HepG2 (cell line): ENCODE results near the gene RBP4. TPM values are rescaled to one million over a fixed set of nuclear protein-coding genes. Genes with fewer than 3 reads are reported as not detected.

Experiments
- ADNP ChIP-seq: sonication (generic); formaldehyde crosslinking; IDR thresholded peaks from 2 replicates; pipeline ENCODE4 v1.4.0; 2020; ENCODE audit warnings: missing genetic modification reagents
- BHLHE40 ChIP-seq: IDR thresholded peaks from 2 replicates; pipeline ENCODE4 v1.6.1; 2011; ENCODE audit warnings: low read length, improper control_type of control experiment
- FOXK1 ChIP-seq: sonication (generic); formaldehyde crosslinking; IDR thresholded peaks from 2 replicates; pipeline ENCODE4 v1.4.0; 2020; ENCODE audit warnings: low read depth, missing genetic modification reagents, borderline replicate concordance
- FOXM1 ChIP-seq: sonication (generic); formaldehyde crosslinking; IDR thresholded peaks from 2 replicates; pipeline ENCODE4 v1.5.0; 2020; ENCODE audit warnings: missing genetic modification reagents
- HMGA1 ChIP-seq: sonication (generic); formaldehyde crosslinking; conservative IDR thresholded peaks from 2 replicates; pipeline ENCODE4 v1.4.0; 2020; ENCODE audit warnings: missing genetic modification reagents
- POLR2AphosphoS5 ChIP-seq: IDR thresholded peaks from 2 replicates; pipeline ENCODE4 v1.6.1; 2012; ENCODE audit warnings: low read depth, low read length
- RFX5 ChIP-seq: IDR thresholded peaks from 2 replicates; pipeline ENCODE4 v1.6.1; 2011; ENCODE audit warnings: low read depth, low read length, improper control_type of control experiment
- SRSF4 ChIP-seq: fragments of 200-400 bp; formaldehyde crosslinking; IDR thresholded peaks from one replicate; pipeline ENCODE4 v1.6.1; 2018; ENCODE audit warnings: mild to moderate bottlenecking, low read depth, low read length, moderate library complexity; ENCODE audit not compliant: poor library complexity, severe bottlenecking
- ZFP1 ChIP-seq: IDR thresholded peaks from 2 replicates; pipeline ENCODE4 v1.6.1; 2016
- ZNF383 ChIP-seq: sonication (generic); formaldehyde crosslinking; IDR thresholded peaks from 2 replicates; pipeline ENCODE4 v1.4.0; 2020; ENCODE audit warnings: missing genetic modification reagents, mild to moderate bottlenecking, borderline replicate concordance
- ZNF629 ChIP-seq: sonication (generic); formaldehyde crosslinking; conservative IDR thresholded peaks from 2 replicates; pipeline ENCODE4 v1.5.0; 2020; ENCODE audit warnings: missing genetic modification reagents
- polyA plus RNA-seq, 8 experiments: library from polyadenylated mRNA; depleted of rRNA in 3 of 8; stranded (reverse) in 7 of 8; unstranded in 1 of 8; fragments of >200 nt; fragmentation: Illumina TruSeq in 4 of 8; extraction: Trizol in 4 of 8; gene quantifications; 2 replicates each; pipeline versions ENCODE4 v1.2.1 to v1.2.3, GENCODE V29; 2011 to 2016; ENCODE audit warnings: low read depth in 4 of 8, missing spikeins in 1 of 8, mixed read lengths in 1 of 8; ENCODE audit not compliant: insufficient read depth in 1 of 8
- total RNA-seq, 5 experiments: library from RNA; depleted of rRNA; stranded (reverse); fragments of >200 nt; fragmentation: Illumina TruSeq; extraction: Trizol; gene quantifications; 2 replicates each; pipeline ENCODE4 v1.2.3, GENCODE V29; 2016; ENCODE audit warnings: low read depth in 1 of 5
- TF ChIP-seq, protein P1 (sequence below), 2 experiments: sonication (generic) in 1 of 2; formaldehyde crosslinking in 1 of 2; IDR thresholded peaks; 2 replicates each; pipeline versions ENCODE4 v1.5.1 to v1.6.1; 2011 to 2020; ENCODE audit warnings: borderline replicate concordance in 1 of 2, low read depth in 1 of 2, low read length in 1 of 2, mild to moderate bottlenecking in 1 of 2, missing genetic modification reagents in 1 of 2, moderate library complexity in 1 of 2
- TF ChIP-seq, protein P2 (sequence below): sonication (generic); formaldehyde crosslinking; conservative IDR thresholded peaks from 2 replicates; pipeline ENCODE4 v1.4.0; 2020; ENCODE audit warnings: missing genetic modification reagents
- TF ChIP-seq, protein P3 (sequence below): sonication (generic); formaldehyde crosslinking; IDR thresholded peaks from 2 replicates; pipeline ENCODE4 v1.4.0; 2020; ENCODE audit warnings: missing genetic modification reagents, borderline replicate concordance
- TF ChIP-seq, protein P4 (sequence below): IDR thresholded peaks from 2 replicates; pipeline ENCODE4 v1.6.1; 2018; ENCODE audit warnings: missing genetic modification reagents
- TF ChIP-seq, protein P5 (sequence below): IDR thresholded peaks from 2 replicates; pipeline ENCODE4 v1.6.1; 2016; ENCODE audit warnings: low read depth, borderline replicate concordance
- TF ChIP-seq, protein P6 (sequence below): sonication (generic); formaldehyde crosslinking; IDR thresholded peaks from 2 replicates; pipeline ENCODE4 v1.8.1; 2023; ENCODE audit warnings: missing genetic modification reagents, mild to moderate bottlenecking, borderline replicate concordance
- TF ChIP-seq, protein P7 (sequence below): sonication (generic); formaldehyde crosslinking; IDR thresholded peaks from 2 replicates; pipeline ENCODE4 v1.4.0; 2020; ENCODE audit warnings: low read depth, mild to moderate bottlenecking, missing genetic modification reagents

The RBP4 gene
- total and polyA plus RNA-seq, 2 of the 13 experiments (the other 11 are each of a cell fraction or from before 2014, with no cell fraction given) = 642 to 931 TPM

DNA sequence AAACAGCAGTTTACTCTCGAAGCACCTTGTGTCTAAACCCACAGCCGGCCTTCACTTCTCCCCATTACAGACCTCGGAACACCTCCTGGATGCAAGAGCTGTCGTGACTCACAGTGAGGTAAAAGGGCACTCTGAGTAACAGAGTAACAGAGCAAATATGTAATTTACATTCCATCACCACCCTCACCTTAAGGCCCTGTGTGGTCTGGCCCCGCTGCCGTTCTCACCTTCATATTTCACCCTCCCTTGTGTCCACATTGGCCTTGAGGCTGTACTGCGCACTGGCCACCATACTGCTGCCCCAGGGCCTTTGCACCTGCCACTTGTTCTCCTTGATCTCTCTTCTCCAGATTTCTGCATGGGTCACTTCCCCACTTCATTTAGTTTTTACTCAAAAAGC is 21.9 kb downstream of the RBP4 start (continued):
- TF ChIP-seq, protein P1, sequence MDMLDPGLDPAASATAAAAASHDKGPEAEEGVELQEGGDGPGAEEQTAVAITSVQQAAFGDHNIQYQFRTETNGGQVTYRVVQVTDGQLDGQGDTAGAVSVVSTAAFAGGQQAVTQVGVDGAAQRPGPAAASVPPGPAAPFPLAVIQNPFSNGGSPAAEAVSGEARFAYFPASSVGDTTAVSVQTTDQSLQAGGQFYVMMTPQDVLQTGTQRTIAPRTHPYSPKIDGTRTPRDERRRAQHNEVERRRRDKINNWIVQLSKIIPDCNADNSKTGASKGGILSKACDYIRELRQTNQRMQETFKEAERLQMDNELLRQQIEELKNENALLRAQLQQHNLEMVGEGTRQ (IDR thresholded peaks at IDR 0.05; ENCODE audit: low read depth, low read length) = no peak
- TF ChIP-seq, protein P1 (CRISPR knock-in tag; IDR thresholded peaks at IDR 0.05; ENCODE audit: borderline replicate concordance) = no peak
- TF ChIP-seq, protein P2, sequence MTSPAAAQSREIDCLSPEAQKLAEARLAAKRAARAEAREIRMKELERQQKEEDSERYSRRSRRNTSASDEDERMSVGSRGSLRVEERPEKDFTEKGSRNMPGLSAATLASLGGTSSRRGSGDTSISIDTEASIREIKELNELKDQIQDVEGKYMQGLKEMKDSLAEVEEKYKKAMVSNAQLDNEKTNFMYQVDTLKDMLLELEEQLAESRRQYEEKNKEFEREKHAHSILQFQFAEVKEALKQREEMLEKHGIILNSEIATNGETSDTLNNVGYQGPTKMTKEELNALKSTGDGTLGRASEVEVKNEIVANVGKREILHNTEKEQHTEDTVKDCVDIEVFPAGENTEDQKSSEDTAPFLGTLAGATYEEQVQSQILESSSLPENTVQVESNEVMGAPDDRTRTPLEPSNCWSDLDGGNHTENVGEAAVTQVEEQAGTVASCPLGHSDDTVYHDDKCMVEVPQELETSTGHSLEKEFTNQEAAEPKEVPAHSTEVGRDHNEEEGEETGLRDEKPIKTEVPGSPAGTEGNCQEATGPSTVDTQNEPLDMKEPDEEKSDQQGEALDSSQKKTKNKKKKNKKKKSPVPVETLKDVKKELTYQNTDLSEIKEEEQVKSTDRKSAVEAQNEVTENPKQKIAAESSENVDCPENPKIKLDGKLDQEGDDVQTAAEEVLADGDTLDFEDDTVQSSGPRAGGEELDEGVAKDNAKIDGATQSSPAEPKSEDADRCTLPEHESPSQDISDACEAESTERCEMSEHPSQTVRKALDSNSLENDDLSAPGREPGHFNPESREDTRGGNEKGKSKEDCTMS (CRISPR knock-in tag) = no peak
- TF ChIP-seq ZNF629 (no peak), POLR2AphosphoS5 (no peak), FOXM1 (CRISPR knock-in tag) (no peak), SRSF4 (no peak), ZNF383 (no peak), ZFP1 (CRISPR knock-in tag) (no peak), RFX5 (no peak), FOXK1 (CRISPR knock-in tag) (no peak), BHLHE40 (0 out of 2 replicates have a peak, but pooled peaks have one; percentile 3), HMGA1 (no peak), ADNP (CRISPR knock-in tag) (0 out of 2 replicates have a peak, but pooled peaks have one; percentile 49)
- TF ChIP-seq, protein P3, sequence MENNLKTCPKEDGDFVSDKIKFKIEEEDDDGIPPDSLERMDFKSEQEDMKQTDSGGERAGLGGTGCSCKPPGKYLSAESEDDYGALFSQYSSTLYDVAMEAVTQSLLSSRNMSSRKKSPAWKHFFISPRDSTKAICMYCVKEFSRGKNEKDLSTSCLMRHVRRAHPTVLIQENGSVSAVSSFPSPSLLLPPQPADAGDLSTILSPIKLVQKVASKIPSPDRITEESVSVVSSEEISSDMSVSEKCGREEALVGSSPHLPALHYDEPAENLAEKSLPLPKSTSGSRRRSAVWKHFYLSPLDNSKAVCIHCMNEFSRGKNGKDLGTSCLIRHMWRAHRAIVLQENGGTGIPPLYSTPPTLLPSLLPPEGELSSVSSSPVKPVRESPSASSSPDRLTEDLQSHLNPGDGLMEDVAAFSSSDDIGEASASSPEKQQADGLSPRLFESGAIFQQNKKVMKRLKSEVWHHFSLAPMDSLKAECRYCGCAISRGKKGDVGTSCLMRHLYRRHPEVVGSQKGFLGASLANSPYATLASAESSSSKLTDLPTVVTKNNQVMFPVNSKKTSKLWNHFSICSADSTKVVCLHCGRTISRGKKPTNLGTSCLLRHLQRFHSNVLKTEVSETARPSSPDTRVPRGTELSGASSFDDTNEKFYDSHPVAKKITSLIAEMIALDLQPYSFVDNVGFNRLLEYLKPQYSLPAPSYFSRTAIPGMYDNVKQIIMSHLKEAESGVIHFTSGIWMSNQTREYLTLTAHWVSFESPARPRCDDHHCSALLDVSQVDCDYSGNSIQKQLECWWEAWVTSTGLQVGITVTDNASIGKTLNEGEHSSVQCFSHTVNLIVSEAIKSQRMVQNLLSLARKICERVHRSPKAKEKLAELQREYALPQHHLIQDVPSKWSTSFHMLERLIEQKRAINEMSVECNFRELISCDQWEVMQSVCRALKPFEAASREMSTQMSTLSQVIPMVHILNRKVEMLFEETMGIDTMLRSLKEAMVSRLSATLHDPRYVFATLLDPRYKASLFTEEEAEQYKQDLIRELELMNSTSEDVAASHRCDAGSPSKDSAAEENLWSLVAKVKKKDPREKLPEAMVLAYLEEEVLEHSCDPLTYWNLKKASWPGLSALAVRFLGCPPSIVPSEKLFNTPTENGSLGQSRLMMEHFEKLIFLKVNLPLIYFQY (CRISPR knock-in tag) = no peak
- TF ChIP-seq, protein P4, sequence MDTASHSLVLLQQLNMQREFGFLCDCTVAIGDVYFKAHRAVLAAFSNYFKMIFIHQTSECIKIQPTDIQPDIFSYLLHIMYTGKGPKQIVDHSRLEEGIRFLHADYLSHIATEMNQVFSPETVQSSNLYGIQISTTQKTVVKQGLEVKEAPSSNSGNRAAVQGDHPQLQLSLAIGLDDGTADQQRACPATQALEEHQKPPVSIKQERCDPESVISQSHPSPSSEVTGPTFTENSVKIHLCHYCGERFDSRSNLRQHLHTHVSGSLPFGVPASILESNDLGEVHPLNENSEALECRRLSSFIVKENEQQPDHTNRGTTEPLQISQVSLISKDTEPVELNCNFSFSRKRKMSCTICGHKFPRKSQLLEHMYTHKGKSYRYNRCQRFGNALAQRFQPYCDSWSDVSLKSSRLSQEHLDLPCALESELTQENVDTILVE (CRISPR knock-in tag) = no peak
- TF ChIP-seq, protein P5, sequence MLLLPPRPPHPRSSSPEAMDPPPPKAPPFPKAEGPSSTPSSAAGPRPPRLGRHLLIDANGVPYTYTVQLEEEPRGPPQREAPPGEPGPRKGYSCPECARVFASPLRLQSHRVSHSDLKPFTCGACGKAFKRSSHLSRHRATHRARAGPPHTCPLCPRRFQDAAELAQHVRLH (CRISPR knock-in tag) = no peak
- TF ChIP-seq, protein P6, sequence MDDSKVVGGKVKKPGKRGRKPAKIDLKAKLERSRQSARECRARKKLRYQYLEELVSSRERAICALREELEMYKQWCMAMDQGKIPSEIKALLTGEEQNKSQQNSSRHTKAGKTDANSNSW (CRISPR knock-in tag) = no peak
- TF ChIP-seq, protein P7, sequence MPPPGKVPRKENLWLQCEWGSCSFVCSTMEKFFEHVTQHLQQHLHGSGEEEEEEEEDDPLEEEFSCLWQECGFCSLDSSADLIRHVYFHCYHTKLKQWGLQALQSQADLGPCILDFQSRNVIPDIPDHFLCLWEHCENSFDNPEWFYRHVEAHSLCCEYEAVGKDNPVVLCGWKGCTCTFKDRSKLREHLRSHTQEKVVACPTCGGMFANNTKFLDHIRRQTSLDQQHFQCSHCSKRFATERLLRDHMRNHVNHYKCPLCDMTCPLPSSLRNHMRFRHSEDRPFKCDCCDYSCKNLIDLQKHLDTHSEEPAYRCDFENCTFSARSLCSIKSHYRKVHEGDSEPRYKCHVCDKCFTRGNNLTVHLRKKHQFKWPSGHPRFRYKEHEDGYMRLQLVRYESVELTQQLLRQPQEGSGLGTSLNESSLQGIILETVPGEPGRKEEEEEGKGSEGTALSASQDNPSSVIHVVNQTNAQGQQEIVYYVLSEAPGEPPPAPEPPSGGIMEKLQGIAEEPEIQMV = no peak
